ENCODE measurements around the gene BANF2. TPM values are rescaled to one million over a fixed set of nuclear protein-coding genes. Genes with fewer than 3 reads are reported as not detected.
"Not testable (repeated sequence)": the region's sequence is repeated elsewhere in the genome, so short reads cannot be mapped to it uniquely, and the experiment has no call there.

BANF2 gene
- total RNA-seq, 1 donor from 2014 or later, result not detected

DNA sequence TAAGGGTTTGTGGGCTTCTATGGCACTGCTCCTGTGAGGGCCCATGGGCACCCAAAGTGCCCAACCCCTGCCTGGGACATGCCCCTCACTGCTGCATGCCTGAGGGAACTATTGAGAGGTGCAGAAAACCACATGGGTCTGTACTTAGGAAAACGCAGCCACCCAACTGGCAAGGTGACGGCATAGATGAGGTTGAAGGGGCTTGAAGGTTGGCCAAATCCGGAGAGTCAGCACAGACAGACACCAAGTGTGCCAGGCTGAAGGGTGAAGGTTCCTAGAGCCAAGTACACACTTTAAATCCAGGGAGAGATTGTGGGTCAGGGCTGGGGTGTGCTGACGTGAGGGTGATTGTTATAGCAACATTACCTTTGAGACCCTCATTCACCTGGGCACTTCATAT, 6.2 kb downstream of the BANF2 start:
- Histone ChIP-seq H3K36me3 (ENCODE audit: control insufficient read depth, insufficient read depth, low read length) (no peaks in the 10 kb centered on the region), H3K27me3 (ENCODE audit: control insufficient read depth, insufficient read depth, low read length) (no peaks in the 10 kb centered on the region), H3K4me3 (ENCODE audit: low read depth, low read length) (no peak overlapping the region)
- DNase-seq (ENCODE audit: low read depth), result no peak
- TF ChIP-seq, protein P1, sequence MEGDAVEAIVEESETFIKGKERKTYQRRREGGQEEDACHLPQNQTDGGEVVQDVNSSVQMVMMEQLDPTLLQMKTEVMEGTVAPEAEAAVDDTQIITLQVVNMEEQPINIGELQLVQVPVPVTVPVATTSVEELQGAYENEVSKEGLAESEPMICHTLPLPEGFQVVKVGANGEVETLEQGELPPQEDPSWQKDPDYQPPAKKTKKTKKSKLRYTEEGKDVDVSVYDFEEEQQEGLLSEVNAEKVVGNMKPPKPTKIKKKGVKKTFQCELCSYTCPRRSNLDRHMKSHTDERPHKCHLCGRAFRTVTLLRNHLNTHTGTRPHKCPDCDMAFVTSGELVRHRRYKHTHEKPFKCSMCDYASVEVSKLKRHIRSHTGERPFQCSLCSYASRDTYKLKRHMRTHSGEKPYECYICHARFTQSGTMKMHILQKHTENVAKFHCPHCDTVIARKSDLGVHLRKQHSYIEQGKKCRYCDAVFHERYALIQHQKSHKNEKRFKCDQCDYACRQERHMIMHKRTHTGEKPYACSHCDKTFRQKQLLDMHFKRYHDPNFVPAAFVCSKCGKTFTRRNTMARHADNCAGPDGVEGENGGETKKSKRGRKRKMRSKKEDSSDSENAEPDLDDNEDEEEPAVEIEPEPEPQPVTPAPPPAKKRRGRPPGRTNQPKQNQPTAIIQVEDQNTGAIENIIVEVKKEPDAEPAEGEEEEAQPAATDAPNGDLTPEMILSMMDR (IDR thresholded peaks at IDR 0.05; ENCODE audit: insufficient read depth, low read length, poor library complexity, severe bottlenecking), result no peak

DNA sequence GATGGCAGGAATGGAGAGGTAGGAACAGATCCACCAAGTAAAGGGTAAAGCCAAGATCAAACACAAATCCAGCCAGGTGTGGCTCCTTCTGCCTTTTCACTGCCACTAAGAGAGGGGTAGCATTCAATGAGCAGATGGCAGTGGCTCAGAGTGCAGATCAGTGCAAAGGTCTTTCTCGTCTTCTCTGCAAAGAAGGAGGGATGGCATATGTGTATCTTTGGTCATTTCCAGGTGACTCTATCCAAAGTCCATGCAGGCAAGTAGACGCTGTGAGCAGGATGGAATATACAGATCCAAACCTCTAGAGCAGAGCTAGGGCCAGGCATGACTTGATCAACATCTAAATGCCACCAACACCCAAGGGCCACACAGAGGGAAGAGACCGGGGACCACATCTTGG, 6.9 kb downstream of the BANF2 start:
- Histone ChIP-seq H3K4me3 (ENCODE audit: low read depth, low read length) (no peak overlapping the region), H3K36me3 (ENCODE audit: control insufficient read depth, insufficient read depth, low read length) (no peaks in the 10 kb centered on the region), H3K27me3 (ENCODE audit: control insufficient read depth, insufficient read depth, low read length) (no peaks in the 10 kb centered on the region)
- TF ChIP-seq, protein P1 (IDR thresholded peaks at IDR 0.05; ENCODE audit: insufficient read depth, low read length, poor library complexity, severe bottlenecking), result no peak
- no peak for DNase-seq (ENCODE audit: low read depth)

GRCh38 chr20:17707951-17708350, 8.2 kb downstream of the BANF2 start:
- H3K36me3 ChIP-seq (ENCODE audit: control insufficient read depth, insufficient read depth, low read length); H3K4me3 ChIP-seq (ENCODE audit: low read depth, low read length); H3K27me3 ChIP-seq (ENCODE audit: control insufficient read depth, insufficient read depth, low read length); DNase-seq (ENCODE audit: low read depth): not testable (repeated sequence)

- TF ChIP-seq, protein P1 (IDR thresholded peaks at IDR 0.05; ENCODE audit: insufficient read depth, low read length, poor library complexity, severe bottlenecking), result no peak
- no peak for DNase-seq (ENCODE audit: low read depth)
These were observed 9.1 kb downstream of the BANF2 start for GRCh38 chr20:17708675-17709360.

GRCh38 chr20:17709361-17710293, 9.9 kb downstream of the BANF2 start:
- H3K4me3 ChIP-seq (ENCODE audit: low read depth, low read length), result no peak overlapping the region
- no peak for DNase-seq (ENCODE audit: low read depth)
- H3K27me3 ChIP-seq (ENCODE audit: control insufficient read depth, insufficient read depth, low read length), result no peaks in the 10 kb centered on the region
- no peaks in the 10 kb centered on the region for H3K36me3 ChIP-seq (ENCODE audit: control insufficient read depth, insufficient read depth, low read length)
- TF ChIP-seq, protein P1 (IDR thresholded peaks at IDR 0.05; ENCODE audit: insufficient read depth, low read length, poor library complexity, severe bottlenecking), result no peak

More at GRCh38 chr20:17708675-17709360, 9.1 kb downstream of the BANF2 start:
- Histone ChIP-seq H3K36me3 (ENCODE audit: control insufficient read depth, insufficient read depth, low read length) (no peaks in the 10 kb centered on the region), H3K27me3 (ENCODE audit: control insufficient read depth, insufficient read depth, low read length) (no peaks in the 10 kb centered on the region), H3K4me3 (ENCODE audit: low read depth, low read length) (no peak overlapping the region)

All from kidney epithelial cell (primary cell).